Uterus (tissue), 2 donors: ENCODE data around the gene POP7.

ENCODE experiments used
- CTCF ChIP-seq, 4 experiments: fragments of 200-600 bp in 2 of 4; fragments of 450-650 bp in 2 of 4; sonication (generic) in 2 of 4; IDR thresholded peaks; one replicate each; pipeline ENCODE4 v1.5.1; 2016 to 2019; ENCODE audit warnings: antibody characterized with exemption in 4 of 4, mild to moderate bottlenecking in 2 of 4, moderate library complexity in 1 of 4
- POLR2A ChIP-seq, 2 donors: fragments of 450-650 bp; IDR thresholded peaks; one replicate each; pipeline ENCODE4 v1.6.1; 2016; ENCODE audit warnings: antibody characterized with exemption in 2 of 2, mild to moderate bottlenecking in 1 of 2, moderate library complexity in 1 of 2

- TF ChIP-seq CTCF (IDR thresholded peaks at IDR 0.05): no peak
- no peak for TF ChIP-seq POLR2A (IDR thresholded peaks at IDR 0.05)
Measured at GRCh38 chr7:100665168-100665726, 40.7 kb upstream of the POP7 start.
